Measurements from ENCODE around the gene PKD2.

DNA sequence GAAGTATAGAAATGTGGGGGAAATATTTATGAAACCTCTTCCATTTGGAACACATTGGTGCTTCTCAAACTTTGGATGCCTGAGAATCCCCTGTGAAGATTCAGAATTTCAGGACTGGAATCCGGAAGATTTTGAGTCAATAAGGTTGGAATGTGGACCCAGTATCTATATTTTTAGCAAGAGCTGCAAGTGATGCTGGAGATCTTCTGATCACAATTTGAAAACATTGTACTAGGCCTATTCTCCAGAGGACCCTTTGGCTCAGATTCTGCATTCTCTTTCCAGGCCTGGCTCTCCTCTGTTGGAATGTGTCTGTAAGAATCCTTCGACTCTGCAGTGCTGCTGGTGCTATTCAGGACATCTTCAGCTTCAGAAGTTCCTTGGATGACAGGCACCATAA is 2.4 kb upstream of the PKD2 start:
- TF ChIP-seq POLR2A (IDR thresholded peaks at IDR 0.05; ENCODE audit: low read length) (no peak), GATA1 (IDR thresholded peaks at IDR 0.05; ENCODE audit: low read depth, low read length) (no peak)

Data from erythroblast (primary cell).